Measurements from ENCODE around the gene OBSCN.

The OBSCN gene

GRCh38 chr1:228276901-228277490 lies 69.2 kb downstream of the OBSCN start:
- no peak for DNase-seq (ENCODE audit: low read depth in 2 of 2)

- DNase-seq (ENCODE audit: low read depth in 2 of 2): no peak
Observed at GRCh38 chr1:228277491-228278431, 69.9 kb downstream of the OBSCN start.

GRCh38 chr1:228278432-228278941 lies 70.6 kb downstream of the OBSCN start:
- DNase-seq (ENCODE audit: low read depth in 2 of 2): no peak

GRCh38 chr1:228279011-228279721 lies 71.3 kb downstream of the OBSCN start:
- no peak for DNase-seq (ENCODE audit: low read depth in 2 of 2)

- no peak for DNase-seq (ENCODE audit: low read depth in 2 of 2)
Observed at GRCh38 chr1:228279722-228280105, 71.9 kb downstream of the OBSCN start.

GRCh38 chr1:228280106-228280901 lies 72.5 kb downstream of the OBSCN start:
- no peak for DNase-seq (ENCODE audit: low read depth in 2 of 2)

GRCh38 chr1:228280961-228281591 lies 73.2 kb downstream of the OBSCN start:
- DNase-seq (ENCODE audit: low read depth in 2 of 2): no peak

GRCh38 chr1:228281631-228282328 lies 73.9 kb downstream of the OBSCN start:
- no peak for DNase-seq (ENCODE audit: low read depth in 2 of 2)

- no peak for DNase-seq (ENCODE audit: low read depth in 2 of 2)
Observed at GRCh38 chr1:228282329-228283042, 74.6 kb downstream of the OBSCN start.

GRCh38 chr1:228283043-228283371 lies 75.2 kb downstream of the OBSCN start:
- DNase-seq (ENCODE audit: low read depth in 2 of 2): no peak

GRCh38 chr1:228283476-228284147 lies 75.8 kb downstream of the OBSCN start:
- no peak for DNase-seq (ENCODE audit: low read depth in 2 of 2)

- DNase-seq (ENCODE audit: low read depth in 2 of 2): no peak
Observed at GRCh38 chr1:228284148-228284495, 76.3 kb downstream of the OBSCN start.

GRCh38 chr1:228284521-228284920 lies 76.7 kb downstream of the OBSCN start:
- no peak for DNase-seq (ENCODE audit: low read depth in 2 of 2)

GRCh38 chr1:228285661-228286504 lies 78.0 kb downstream of the OBSCN start:
- no peak for DNase-seq (ENCODE audit: low read depth in 2 of 2)

GRCh38 chr1:228286505-228287417 lies 78.9 kb downstream of the OBSCN start:
- DNase-seq (ENCODE audit: low read depth in 2 of 2): no peak

GRCh38 chr1:228287541-228288425 lies 79.9 kb downstream of the OBSCN start:
- DNase-seq (ENCODE audit: low read depth in 2 of 2): no peak
